Activated naive CD4-positive, alpha-beta T cell treated with anti-CD3 and anti-CD28 coated beads, Interleukin-2, amount 50 U/mL, for 16 hours (primary cell): Measurements from ENCODE around the gene KLK14.

ENCODE experiments used
- DNase-seq: peaks from one replicate; pipeline ENCODE4 v3.0.0-alpha.2; 2020

KLK14 gene

GRCh38 chr19:51107406-51108065, 24.8 kb upstream of the KLK14 start:
- DNase-seq, result peak; percentile 46

- DNase-seq, result no peak
These were observed 21.2 kb upstream of the KLK14 start for GRCh38 chr19:51103926-51104341.

- DNase-seq, result no peak
These were observed 20.3 kb upstream of the KLK14 start for GRCh38 chr19:51102991-51103390.

- DNase-seq, result no peak
These were observed 18.6 kb upstream of the KLK14 start for GRCh38 chr19:51101171-51101865.

- no peak for DNase-seq
These were observed 17.9 kb upstream of the KLK14 start for GRCh38 chr19:51100601-51101000.

- DNase-seq, result no peak
These were observed 16.3 kb upstream of the KLK14 start for GRCh38 chr19:51099047-51099382.

- peak; percentile 45 for DNase-seq
These were observed 15.8 kb upstream of the KLK14 start for GRCh38 chr19:51098365-51099046.

GRCh38 chr19:51097796-51098195, 15.1 kb upstream of the KLK14 start:
- no peak for DNase-seq

- DNase-seq, result peak; percentile 70
These were observed 14.6 kb upstream of the KLK14 start for GRCh38 chr19:51097166-51097738.

GRCh38 chr19:51096473-51097165, 13.9 kb upstream of the KLK14 start:
- no peak for DNase-seq

- peak; percentile 25 for DNase-seq
These were observed 12.1 kb upstream of the KLK14 start for GRCh38 chr19:51094696-51095279.

GRCh38 chr19:51093510-51094345, 11.0 kb upstream of the KLK14 start:
- no peak for DNase-seq

- DNase-seq, result no peak
These were observed 10.4 kb upstream of the KLK14 start for GRCh38 chr19:51093101-51093500.

- DNase-seq, result no peak
These were observed 9.5 kb upstream of the KLK14 start for GRCh38 chr19:51091895-51092873.

GRCh38 chr19:51091126-51091525, 8.4 kb upstream of the KLK14 start:
- DNase-seq, result no peak

GRCh38 chr19:51090471-51090870, 7.8 kb upstream of the KLK14 start:
- no peak for DNase-seq

- no peak for DNase-seq
These were observed 7.1 kb upstream of the KLK14 start for GRCh38 chr19:51089786-51090185.

- DNase-seq, result no peak
These were observed 3.6 kb upstream of the KLK14 start for GRCh38 chr19:51086153-51086850.

- no peak for DNase-seq
These were observed 1.8 kb upstream of the KLK14 start for GRCh38 chr19:51084505-51084904.

- no peak for DNase-seq
These were observed 1.1 kb upstream of the KLK14 start for GRCh38 chr19:51083783-51084182.
